Liver (tissue), 9 donors: Measurements from ENCODE around the gene CROCC2. TPM values are rescaled to one million over a fixed set of nuclear protein-coding genes. Genes with fewer than 3 reads are reported as not detected.

Experiments used
- DNase-seq: peaks from one replicate; pipeline ENCODE4 v3.0.0-alpha.2; 2017; ENCODE audit warnings: low spot score
- H3K27ac ChIP-seq, 2 donors: one replicate each; pipeline ENCODE4 v1.7.0; 2013; ENCODE audit warnings: inconsistent platforms in 2 of 2, low read length in 2 of 2, control low read depth in 1 of 2, low read depth in 1 of 2, mild to moderate bottlenecking in 1 of 2
- H3K27me3 ChIP-seq, 4 donors: one replicate each; pipeline versions ENCODE4 v1.6.1 to v1.7.0; 2013; ENCODE audit warnings: low read length in 3 of 4, inconsistent platforms in 1 of 4, mild to moderate bottlenecking in 1 of 4, moderate library complexity in 1 of 4; ENCODE audit not compliant: control insufficient read depth in 4 of 4, insufficient read depth in 4 of 4
- H3K36me3 ChIP-seq, 4 donors: one replicate each; pipeline versions ENCODE4 v1.6.1 to v1.7.0; 2013; ENCODE audit warnings: low read length in 3 of 4, mild to moderate bottlenecking in 3 of 4, low read depth in 1 of 4, moderate library complexity in 1 of 4; ENCODE audit not compliant: control insufficient read depth in 4 of 4, insufficient read depth in 3 of 4
- H3K4me1 ChIP-seq, 4 donors: one replicate each; pipeline versions ENCODE4 v1.6.1 to v1.7.0; 2013; ENCODE audit warnings: low read length in 3 of 4, mild to moderate bottlenecking in 3 of 4, moderate library complexity in 1 of 4; ENCODE audit not compliant: control insufficient read depth in 4 of 4, insufficient read depth in 4 of 4
- H3K4me3 ChIP-seq, 3 donors: one replicate each; pipeline versions ENCODE4 v1.6.1 to v1.7.0; 2013; ENCODE audit warnings: low read length in 3 of 3, control low read depth in 1 of 3, low read depth in 1 of 3, mild to moderate bottlenecking in 1 of 3
- H3K9ac ChIP-seq, 2 donors: one replicate each; pipeline ENCODE4 v1.7.0; 2013; ENCODE audit warnings: low read length in 2 of 2, mild to moderate bottlenecking in 2 of 2, moderate library complexity in 2 of 2, control low read depth in 1 of 2, low read depth in 1 of 2
- H3K9me3 ChIP-seq, 4 donors: one replicate each; pipeline versions ENCODE4 v1.6.1 to v1.7.0; 2013; ENCODE audit warnings: low read length in 3 of 4; ENCODE audit not compliant: control insufficient read depth in 4 of 4
- CTCF ChIP-seq: fragments of 150-350 bp; IDR thresholded peaks from 2 replicates; pipeline ENCODE4 v1.5.1; 2017; ENCODE audit warnings: improper control_type of control experiment, low read depth, low read length; ENCODE audit not compliant: missing input control
- EGR1 ChIP-seq, 2 donors: IDR thresholded peaks; 2 replicates each; pipeline ENCODE4 v1.6.1; 2016 to 2018; ENCODE audit warnings: antibody characterized with exemption in 2 of 2, low read depth in 2 of 2
- FOXA2 ChIP-seq: IDR thresholded peaks from 2 replicates; pipeline ENCODE4 v1.6.1; 2016; ENCODE audit warnings: antibody characterized with exemption
- HNF4A ChIP-seq, 2 donors: conservative IDR thresholded peaks; 2 replicates each; pipeline ENCODE4 v1.6.1; 2016; ENCODE audit warnings: antibody characterized with exemption in 2 of 2, mild to moderate bottlenecking in 2 of 2
- JUND ChIP-seq, 2 donors: IDR thresholded peaks; 2 replicates each; pipeline ENCODE4 v1.6.1; 2016; ENCODE audit warnings: antibody characterized with exemption in 2 of 2
- MAX ChIP-seq: IDR thresholded peaks from 2 replicates; pipeline ENCODE4 v1.6.1; 2016; ENCODE audit warnings: antibody characterized with exemption
- RAD21 ChIP-seq, 2 donors: IDR thresholded peaks; 2 replicates each; pipeline ENCODE4 v1.6.1; 2016; ENCODE audit warnings: antibody characterized with exemption in 2 of 2, mild to moderate bottlenecking in 2 of 2
- REST ChIP-seq: IDR thresholded peaks from 2 replicates; pipeline ENCODE4 v1.6.1; 2016; ENCODE audit warnings: antibody characterized with exemption, mild to moderate bottlenecking
- SP1 ChIP-seq: IDR thresholded peaks from 2 replicates; pipeline ENCODE4 v1.6.1; 2018; ENCODE audit warnings: antibody characterized with exemption, mild to moderate bottlenecking
- TAF1 ChIP-seq: conservative IDR thresholded peaks from 2 replicates; pipeline ENCODE4 v1.6.1; 2016; ENCODE audit warnings: antibody characterized with exemption, mild to moderate bottlenecking
- ZBTB33 ChIP-seq: IDR thresholded peaks from 2 replicates; pipeline ENCODE4 v1.6.1; 2016; ENCODE audit warnings: antibody characterized with exemption
- WGBS: extraction: QIAGEN DNeasy Blood & Tissue Kit; methylation state at CpG from one replicate; pipeline ENCODE4 v1.1.7; 2013; 5-methylcytosine and 5-hydroxymethylcytosine counted together
- polyA plus RNA-seq, 2 donors: library from polyadenylated mRNA; stranded (reverse) in 1 of 2; unstranded in 1 of 2; fragments of 200-250 nt in 1 of 2; fragments of >200 nt in 1 of 2; fragmentation: Nextera tagmentation in 1 of 2; extraction: Ambion mirVana in 1 of 2; gene quantifications; one replicate each; pipeline versions ENCODE4 v1.2.1 to v1.2.3, GENCODE V29; 2013 to 2015
- total RNA-seq, 2 donors: library from RNA; depleted of rRNA; stranded (reverse); fragments of >200 nt; gene quantifications; one replicate each; pipeline ENCODE4 v1.2.3, GENCODE V29; 2014
- donor health status: healthy.
- donor health status: healthy.
- donor health status: healthy.
- donor health status: healthy.
- donor health status: healthy.

CROCC2 gene
- total and polyA plus RNA-seq, 4 donors: under 0.01 to 0.13 (median 0.05) TPM

GRCh38 chr2:240994171-240994896 lies 88.2 kb downstream of the CROCC2 start:
- H3K27me3 ChIP-seq: no peaks in the 10 kb centered on the region
- no peaks in the 10 kb centered on the region for H3K9me3 ChIP-seq
- H3K4me1 ChIP-seq: peaks cover 14 to 52% (median 39%) of the 10 kb centered on the region in 4 donors
- 73% methylated on average over 16 of the region's 16 CpGs for WGBS
- H3K4me3 ChIP-seq: no peak overlapping the region
- TF ChIP-seq MAX (no peak), ZBTB33 (no peak)
- H3K36me3 ChIP-seq: no peaks in the 10 kb centered on the region
- H3K9ac ChIP-seq: no peak overlapping the region
- no peak for DNase-seq
- no peak overlapping the region for H3K27ac ChIP-seq

- Histone ChIP-seq H3K9me3 (no peaks in the 10 kb centered on the region), H3K9ac (no peak overlapping the region), H3K4me1 (peaks cover 16 to 53% (median 41%) of the 10 kb centered on the region in 4 donors), H3K4me3 (no peak overlapping the region), H3K27ac (no peak overlapping the region), H3K27me3 (no peaks in the 10 kb centered on the region), H3K36me3 (no peaks in the 10 kb centered on the region)
- TF ChIP-seq SP1 (no peak), HNF4A (conservative IDR thresholded peaks at IDR 0.05) (no peak), MAX (no peak), RAD21 (IDR thresholded peaks at IDR 0.05) (no peak), REST (no peak), JUND (IDR thresholded peaks at IDR 0.05) (no peak), TAF1 (no peak), FOXA2 (no peak), EGR1 (IDR thresholded peaks at IDR 0.05; ENCODE audit: low read depth in 2 of 2) (no peak), CTCF (no peak)
- no peak for DNase-seq
- 81% methylated on average over 24 of the region's 24 CpGs for WGBS
These were observed 89.2 kb downstream of the CROCC2 start for GRCh38 chr2:240995041-240996021.
